NB4 (cell line): Measurements from ENCODE around the gene CPNE2.

Experiments used
- CTCF ChIP-seq: IDR thresholded peaks from one replicate; pipeline ENCODE4 v1.5.1; 2012; ENCODE audit warnings: low read depth, low read length
- POLR2A ChIP-seq: IDR thresholded peaks from 2 replicates; pipeline ENCODE4 v1.6.1; 2011; ENCODE audit warnings: mild to moderate bottlenecking; ENCODE audit not compliant: insufficient read length; ENCODE audit errors: extremely low read depth

GRCh38 chr16:57106767-57107166, 14.4 kb downstream of the CPNE2 start:
- TF ChIP-seq POLR2A (no peak), CTCF (no peak)
